SK-N-SH treated with all-trans-retinoic acid at 6 μM for 48 hours (cell line): ENCODE measurements around the gene DAAM2.

Experiments used
- ARNTL ChIP-seq: fragments of 450-650 bp; formaldehyde crosslinking; IDR thresholded peaks from 2 replicates; pipeline ENCODE4 v1.5.0; 2020; ENCODE audit warnings: low read depth, mild to moderate bottlenecking, moderate library complexity, borderline replicate concordance
- ZFP3 ChIP-seq: fragments of 250-450 bp; sonication (Bioruptor Pico); IDR thresholded peaks from 2 replicates; pipeline ENCODE4 v1.5.0; 2020; ENCODE audit warnings: mild to moderate bottlenecking, moderate library complexity
- ZNF70 ChIP-seq: fragments of 450-650 bp; formaldehyde crosslinking; IDR thresholded peaks from 2 replicates; pipeline ENCODE4 v1.5.0; 2020; ENCODE audit warnings: mild to moderate bottlenecking, moderate library complexity
- TF ChIP-seq, protein P1 (sequence below): fragments of 250-450 bp; sonication (Bioruptor Pico); IDR thresholded peaks from 2 replicates; pipeline ENCODE4 v1.5.0; 2020; ENCODE audit warnings: mild to moderate bottlenecking, moderate library complexity

DNA sequence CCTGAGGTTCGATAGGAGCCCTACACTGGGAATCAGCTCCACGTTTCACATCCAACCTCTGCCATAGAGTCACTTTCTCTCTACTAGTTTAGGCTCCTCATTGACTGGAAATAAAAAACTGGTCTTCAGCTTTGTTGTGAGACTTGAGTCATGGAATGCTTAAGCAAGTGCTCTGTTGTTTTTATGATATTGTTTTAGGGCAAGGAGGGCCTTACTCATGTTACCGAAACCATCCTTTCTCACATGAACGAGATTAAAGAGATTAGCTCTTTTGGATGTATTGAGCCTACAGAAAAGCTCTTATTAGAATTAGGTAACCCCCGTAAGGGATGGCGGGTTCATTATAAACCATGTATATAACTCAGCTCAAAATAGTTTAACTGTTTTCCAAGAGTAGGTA, 149.0 kb downstream of the DAAM2 start:
- TF ChIP-seq ZFP3 (CRISPR knock-in tag) (no peak), ZNF70 (CRISPR knock-in tag) (no peak), ARNTL (CRISPR knock-in tag) (no peak)
- TF ChIP-seq, protein P1, sequence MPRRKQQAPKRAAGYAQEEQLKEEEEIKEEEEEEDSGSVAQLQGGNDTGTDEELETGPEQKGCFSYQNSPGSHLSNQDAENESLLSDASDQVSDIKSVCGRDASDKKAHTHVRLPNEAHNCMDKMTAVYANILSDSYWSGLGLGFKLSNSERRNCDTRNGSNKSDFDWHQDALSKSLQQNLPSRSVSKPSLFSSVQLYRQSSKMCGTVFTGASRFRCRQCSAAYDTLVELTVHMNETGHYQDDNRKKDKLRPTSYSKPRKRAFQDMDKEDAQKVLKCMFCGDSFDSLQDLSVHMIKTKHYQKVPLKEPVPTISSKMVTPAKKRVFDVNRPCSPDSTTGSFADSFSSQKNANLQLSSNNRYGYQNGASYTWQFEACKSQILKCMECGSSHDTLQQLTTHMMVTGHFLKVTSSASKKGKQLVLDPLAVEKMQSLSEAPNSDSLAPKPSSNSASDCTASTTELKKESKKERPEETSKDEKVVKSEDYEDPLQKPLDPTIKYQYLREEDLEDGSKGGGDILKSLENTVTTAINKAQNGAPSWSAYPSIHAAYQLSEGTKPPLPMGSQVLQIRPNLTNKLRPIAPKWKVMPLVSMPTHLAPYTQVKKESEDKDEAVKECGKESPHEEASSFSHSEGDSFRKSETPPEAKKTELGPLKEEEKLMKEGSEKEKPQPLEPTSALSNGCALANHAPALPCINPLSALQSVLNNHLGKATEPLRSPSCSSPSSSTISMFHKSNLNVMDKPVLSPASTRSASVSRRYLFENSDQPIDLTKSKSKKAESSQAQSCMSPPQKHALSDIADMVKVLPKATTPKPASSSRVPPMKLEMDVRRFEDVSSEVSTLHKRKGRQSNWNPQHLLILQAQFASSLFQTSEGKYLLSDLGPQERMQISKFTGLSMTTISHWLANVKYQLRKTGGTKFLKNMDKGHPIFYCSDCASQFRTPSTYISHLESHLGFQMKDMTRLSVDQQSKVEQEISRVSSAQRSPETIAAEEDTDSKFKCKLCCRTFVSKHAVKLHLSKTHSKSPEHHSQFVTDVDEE: no peak
